HEK293 (cell line): ENCODE measurements around the gene CDKAL1.
A peak's percentile ranks its signal among the peaks of the same experiment; 100 is the strongest.

ENCODE experiments used
- CTCF ChIA-PET: fragments of 350-600 bp; formaldehyde crosslinking; extraction: SDS; loops from one replicate; lab custom pipeline; 2021; ENCODE audit warnings: antibody characterized with exemption; lab: Yijun Ruan, JAX
- POLR2A ChIA-PET: fragments of 300-600 bp; formaldehyde crosslinking; extraction: SDS; loops from one replicate; lab custom pipeline; 2020; ENCODE audit warnings: antibody characterized with exemption, inconsistent platforms; lab: Yijun Ruan, JAX
- H3K27ac ChIP-seq: fragments of 200-500 bp; sonication (Bioruptor generic); 2 replicates; pipeline ENCODE4 v1.5.1; 2014; ENCODE audit warnings: low read depth, low read length, control low read depth, inconsistent platforms; ENCODE audit errors: extremely low read depth
- H3K36me3 ChIP-seq, 2 experiments: fragments of 200-500 bp in 1 of 2; sonication (Bioruptor generic) in 1 of 2; 1 replicate in 1 of 2; 2 replicates in 1 of 2; pipeline ENCODE4 v1.5.1; 2014 to 2017; ENCODE audit warnings: inconsistent platforms in 2 of 2, low read length in 2 of 2; ENCODE audit not compliant: control insufficient read depth in 2 of 2, insufficient read depth in 1 of 2
- H3K4me1 ChIP-seq: fragments of 200-500 bp; sonication (Bioruptor generic); 2 replicates; pipeline ENCODE4 v1.5.1; 2014; ENCODE audit warnings: mild to moderate bottlenecking, low read length, inconsistent platforms; ENCODE audit not compliant: control insufficient read depth, insufficient read depth
- H3K4me3 ChIP-seq: 2 replicates; pipeline ENCODE4 v1.5.1; 2011; ENCODE audit warnings: low read depth, mild to moderate bottlenecking, control low read depth, low read length, moderate library complexity
- H3K9me3 ChIP-seq: fragments of 200-500 bp; sonication (Bioruptor generic); 2 replicates; pipeline ENCODE4 v1.5.1; 2014; ENCODE audit warnings: low read depth, low read length, inconsistent platforms; ENCODE audit not compliant: control insufficient read depth, insufficient read depth
- FEZF1 ChIP-seq: fragments of 450-650 bp; formaldehyde crosslinking; IDR thresholded peaks from 2 replicates; pipeline ENCODE4 v1.5.1; 2016; ENCODE audit warnings: missing biosample characterization, missing genetic modification characterization
- IKZF3 ChIP-seq: fragments of 450-650 bp; IDR thresholded peaks from 2 replicates; pipeline ENCODE4 v1.5.0; 2018; ENCODE audit warnings: missing biosample characterization, mild to moderate bottlenecking, missing genetic modification characterization, moderate library complexity
- PRDM1 ChIP-seq: fragments of 450-650 bp; formaldehyde crosslinking; IDR thresholded peaks from 2 replicates; pipeline ENCODE4; 2016; ENCODE audit warnings: missing biosample characterization, missing genetic modification characterization
- SP2 ChIP-seq: fragments of 450-650 bp; formaldehyde crosslinking; IDR thresholded peaks from 2 replicates; pipeline ENCODE4 v1.5.1; 2016; ENCODE audit warnings: missing biosample characterization, missing genetic modification characterization
- YY1 ChIP-seq: fragments of 450-650 bp; formaldehyde crosslinking; IDR thresholded peaks from 2 replicates; pipeline ENCODE4 v1.5.1; 2018; ENCODE audit warnings: missing biosample characterization, missing genetic modification characterization
- YY2 ChIP-seq: fragments of 450-650 bp; formaldehyde crosslinking; IDR thresholded peaks from 2 replicates; pipeline ENCODE4 v1.5.1; 2016; ENCODE audit warnings: missing biosample characterization, missing genetic modification characterization
- ZBTB48 ChIP-seq: fragments of 450-650 bp; formaldehyde crosslinking; IDR thresholded peaks from 2 replicates; pipeline ENCODE4 v1.5.1; 2016; ENCODE audit warnings: missing biosample characterization, missing genetic modification characterization
- ZNF114 ChIP-seq: fragments of 450-650 bp; formaldehyde crosslinking; IDR thresholded peaks from 2 replicates; pipeline ENCODE4 v1.5.0; 2017; ENCODE audit warnings: missing biosample characterization, missing genetic modification characterization
- ZNF146 ChIP-seq: fragments of 450-650 bp; formaldehyde crosslinking; IDR thresholded peaks from 2 replicates; pipeline ENCODE4 v1.5.1; 2016; ENCODE audit warnings: missing biosample characterization, missing genetic modification characterization
- ZNF248 ChIP-seq: fragments of 450-650 bp; formaldehyde crosslinking; IDR thresholded peaks from 2 replicates; pipeline ENCODE4 v1.5.1; 2017; ENCODE audit warnings: missing biosample characterization, missing genetic modification characterization
- ZNF280D ChIP-seq: fragments of 450-650 bp; formaldehyde crosslinking; IDR thresholded peaks from 2 replicates; pipeline ENCODE4 v1.5.1; 2016; ENCODE audit warnings: missing biosample characterization, missing genetic modification characterization
- ZNF354C ChIP-seq: fragments of 450-650 bp; formaldehyde crosslinking; IDR thresholded peaks from 2 replicates; pipeline ENCODE4 v1.5.1; 2016; ENCODE audit warnings: missing biosample characterization, missing genetic modification characterization, low read depth, borderline replicate concordance
- ZNF362 ChIP-seq: fragments of 450-650 bp; formaldehyde crosslinking; IDR thresholded peaks from 2 replicates; pipeline ENCODE4 v1.5.1; 2016; ENCODE audit warnings: missing biosample characterization, missing genetic modification characterization
- ZNF426 ChIP-seq: fragments of 450-650 bp; formaldehyde crosslinking; IDR thresholded peaks from 2 replicates; pipeline ENCODE4 v1.5.1; 2017; ENCODE audit warnings: missing biosample characterization, missing genetic modification characterization, mild to moderate bottlenecking, inconsistent platforms, moderate library complexity
- ZNF488 ChIP-seq: fragments of 450-650 bp; formaldehyde crosslinking; IDR thresholded peaks from 2 replicates; pipeline ENCODE4 v1.5.1; 2016; ENCODE audit warnings: missing biosample characterization, missing genetic modification characterization
- ZNF645 ChIP-seq: fragments of 450-650 bp; formaldehyde crosslinking; IDR thresholded peaks from 2 replicates; pipeline ENCODE4; 2016; ENCODE audit warnings: missing biosample characterization, missing genetic modification characterization
- ZNF76 ChIP-seq: fragments of 450-650 bp; formaldehyde crosslinking; IDR thresholded peaks from 2 replicates; pipeline ENCODE4; 2016; ENCODE audit warnings: low read depth, missing biosample characterization, missing genetic modification characterization, borderline replicate concordance
- ZSCAN23 ChIP-seq: fragments of 450-650 bp; formaldehyde crosslinking; IDR thresholded peaks from 2 replicates; pipeline ENCODE4 v1.5.1; 2016; ENCODE audit warnings: missing biosample characterization, missing genetic modification characterization

CDKAL1 gene

GRCh38 chr6:21100991-21101390, 566.7 kb downstream of the CDKAL1 start:
- ChIA-PET POLR2A (no interaction called here), CTCF (interaction anchor here (0.6 to 0.7 kb wide), 2 partner anchors 93 to 223 kb away, joined by 3 read pairs; no protein-coding TSS in a partner anchor)
- H3K36me3 ChIP-seq = no peaks in the 10 kb centered on the region
- no peak for TF ChIP-seq ZNF114
- no peak overlapping the region for H3K4me3 ChIP-seq
- H3K27ac ChIP-seq = no peak overlapping the region
- peaks cover 6% of the 10 kb centered on the region; the same call in 1 of the 2 replicates for H3K4me1 ChIP-seq
- no peaks in the 10 kb centered on the region for H3K9me3 ChIP-seq

GRCh38 chr6:21101694-21102093, 567.4 kb downstream of the CDKAL1 start:
- ChIA-PET CTCF (interaction anchor here (0.8 kb wide), 1 partner anchor 11 kb away, joined by 4 read pairs; no protein-coding TSS in a partner anchor), POLR2A (no interaction called here)
- Histone ChIP-seq H3K27ac (no peak overlapping the region), H3K36me3 (no peaks in the 10 kb centered on the region), H3K4me3 (no peak overlapping the region), H3K9me3 (no peaks in the 10 kb centered on the region), H3K4me1 (peaks cover 6% of the 10 kb centered on the region; the same call in 1 of the 2 replicates)
- no peak for TF ChIP-seq ZSCAN23 (tag by site-specific recombination)
- TF ChIP-seq YY2 (tag by site-specific recombination) = no peak
- no peak for TF ChIP-seq SP2 (tag by site-specific recombination)
- TF ChIP-seq IKZF3 (tag by site-specific recombination) = no peak
- no peak for TF ChIP-seq ZNF362 (tag by site-specific recombination)
- no peak for TF ChIP-seq ZNF248 (tag by site-specific recombination)
- no peak for TF ChIP-seq ZNF280D (tag by site-specific recombination)
- no peak for TF ChIP-seq ZNF426 (tag by site-specific recombination)
- TF ChIP-seq PRDM1 (tag by site-specific recombination) = no peak
- no peak for TF ChIP-seq ZNF76
- no peak for TF ChIP-seq ZNF354C (tag by site-specific recombination)
- no peak for TF ChIP-seq YY1 (tag by site-specific recombination)

- POLR2A ChIA-PET = no interaction called here
These were observed 567.9 kb downstream of the CDKAL1 start for GRCh38 chr6:21102201-21102600.

GRCh38 chr6:21102624-21103023, 568.4 kb downstream of the CDKAL1 start:
- no peak overlapping the region for H3K27ac ChIP-seq
- CTCF ChIA-PET = no interaction called here
- no peak overlapping the region for H3K4me3 ChIP-seq
- no peak for TF ChIP-seq ZNF645 (tag by site-specific recombination)
- no peak for TF ChIP-seq ZNF488 (tag by site-specific recombination)
- no peak for TF ChIP-seq ZNF146
- H3K36me3 ChIP-seq = no peaks in the 10 kb centered on the region
- POLR2A ChIA-PET = no interaction called here
- no peaks in the 10 kb centered on the region for H3K9me3 ChIP-seq
- H3K4me1 ChIP-seq = peaks cover 6% of the 10 kb centered on the region; the same call in 1 of the 2 replicates

More at GRCh38 chr6:21102201-21102600, 567.9 kb downstream of the CDKAL1 start:
- peaks cover 6% of the 10 kb centered on the region; the same call in 1 of the 2 replicates for H3K4me1 ChIP-seq
- TF ChIP-seq FEZF1 (tag by site-specific recombination) (no peak), ZBTB48 (tag by site-specific recombination) (peak; percentile 22; the same call in 1 of the 2 replicates)
- TF ChIP-seq, all 188 proteins: peak for 1
- H3K27ac ChIP-seq = no peak overlapping the region
- no peaks in the 10 kb centered on the region for H3K36me3 ChIP-seq
- no peak overlapping the region for H3K4me3 ChIP-seq
- CTCF ChIA-PET = interaction anchor here (0.8 kb wide), 1 partner anchor 10 kb away, joined by 4 read pairs; no protein-coding TSS in a partner anchor
- H3K9me3 ChIP-seq = no peaks in the 10 kb centered on the region
